Type B pancreatic cell (in vitro differentiated cells): ENCODE data around the gene RUBCN. TPM values are rescaled to one million over a fixed set of nuclear protein-coding genes. Genes with fewer than 3 reads are reported as not detected.
"Not testable (repeated sequence)": the region's sequence is repeated elsewhere in the genome, so short reads cannot be mapped to it uniquely, and the experiment has no call there.

ENCODE experiments used
- DNase-seq: peaks from one replicate; pipeline ENCODE4 v3.0.0; 2021; ENCODE audit warnings: mixed read lengths; ENCODE audit not compliant: unreplicated experiment; ENCODE audit errors: extremely low spot score
- H3K27ac Mint-ChIP-seq: 2 replicates; pipeline ENCODE4 v1.8.0; 2021; ENCODE audit warnings: mild to moderate bottlenecking, mixed read lengths
- H3K27me3 Mint-ChIP-seq: 2 replicates; pipeline ENCODE4 v1.8.0; 2021; ENCODE audit warnings: mixed read lengths
- H3K36me3 Mint-ChIP-seq: 2 replicates; pipeline ENCODE4 v1.8.0; 2021; ENCODE audit warnings: mixed read lengths
- H3K4me1 Mint-ChIP-seq: one replicate; pipeline ENCODE4 v1.8.0; 2021; ENCODE audit warnings: mixed read lengths; ENCODE audit not compliant: unreplicated experiment
- H3K4me3 Mint-ChIP-seq: 2 replicates; pipeline ENCODE4 v1.8.0; 2021; ENCODE audit warnings: mild to moderate bottlenecking, mixed read lengths
- H3K9me3 Mint-ChIP-seq: 2 replicates; pipeline ENCODE4 v1.8.0; 2021; ENCODE audit warnings: mixed read lengths
- total RNA-seq: library from RNA; stranded (reverse); gene quantifications from 2 replicates; pipeline ENCODE4 v1.2.1, GENCODE V29; 2021; ENCODE audit warnings: low replicate concordance

RUBCN gene
- total RNA-seq, 1 donor from 2014 or later, result 26.7 TPM

DNA sequence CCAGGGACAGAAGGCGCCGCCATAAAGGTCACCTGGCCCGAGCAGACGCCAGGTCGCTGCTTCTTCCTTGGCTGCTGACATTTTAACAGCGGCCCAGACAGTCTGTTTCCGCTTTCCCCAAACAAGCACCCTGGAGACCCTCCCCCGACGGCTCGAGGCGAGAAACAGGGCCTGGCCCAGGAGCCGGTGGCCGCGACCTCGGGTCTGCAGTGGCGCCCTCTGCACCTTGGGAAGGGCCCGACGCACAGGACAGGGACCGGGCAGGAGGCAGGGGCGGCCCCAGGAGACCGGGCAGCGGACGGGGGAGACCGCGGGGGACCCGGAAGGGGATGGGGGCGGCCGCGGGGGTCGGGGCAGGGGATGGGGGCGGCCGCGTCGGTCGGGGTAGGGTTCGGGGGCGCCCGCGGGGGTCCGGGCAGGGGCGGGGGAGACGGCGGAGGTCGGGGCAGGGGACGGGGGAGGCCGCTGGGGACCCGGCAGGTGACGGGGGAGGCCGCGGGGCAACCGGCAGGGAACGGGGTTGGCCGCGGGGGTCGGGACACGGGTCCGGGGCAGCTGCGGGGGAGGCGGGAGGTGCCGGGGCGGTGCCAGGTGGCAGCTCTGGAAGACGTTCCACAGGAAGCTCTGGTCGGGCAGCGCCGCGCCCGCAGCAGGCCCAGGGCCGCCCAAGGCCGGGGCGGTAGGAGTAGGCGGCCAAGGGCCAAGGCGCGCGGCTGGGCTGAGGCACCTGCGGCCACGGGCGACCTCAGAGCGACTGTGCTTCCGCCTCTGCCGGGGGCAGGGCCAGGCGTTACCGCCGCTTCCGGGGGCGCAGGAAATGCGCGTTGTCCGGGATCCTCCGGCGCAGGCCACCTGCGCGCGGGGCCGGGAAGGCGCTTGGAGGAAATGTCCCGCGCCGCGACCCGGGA is 82.4 kb downstream of the RUBCN start:
- not testable (repeated sequence) for H3K36me3 Mint-ChIP-seq, H3K4me1 Mint-ChIP-seq, H3K27me3 Mint-ChIP-seq, H3K27ac Mint-ChIP-seq, DNase-seq, H3K9me3 Mint-ChIP-seq, H3K4me3 Mint-ChIP-seq

DNA sequence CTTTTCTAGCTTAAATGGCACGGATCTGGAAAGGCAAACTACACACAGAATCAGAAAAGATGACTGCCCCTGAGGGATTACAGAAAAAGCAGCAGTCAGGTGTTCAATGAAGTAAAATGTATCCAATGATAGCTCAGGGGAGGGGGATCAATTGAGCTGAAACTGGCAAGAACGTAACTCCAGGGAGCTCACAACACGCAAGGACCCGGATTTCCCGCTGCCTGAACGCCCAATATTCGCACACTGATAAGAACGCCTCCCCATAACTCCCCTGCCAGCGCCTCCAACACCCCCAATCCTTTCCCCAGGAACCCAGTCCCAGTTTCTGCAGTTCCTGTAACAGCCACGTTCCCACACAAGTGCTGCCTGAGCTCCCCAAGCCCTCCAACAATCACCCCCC is 83.8 kb downstream of the RUBCN start:
- H3K4me3 Mint-ChIP-seq, H3K4me1 Mint-ChIP-seq, H3K27me3 Mint-ChIP-seq, H3K9me3 Mint-ChIP-seq, H3K36me3 Mint-ChIP-seq, DNase-seq, H3K27ac Mint-ChIP-seq: not testable (repeated sequence)

DNA sequence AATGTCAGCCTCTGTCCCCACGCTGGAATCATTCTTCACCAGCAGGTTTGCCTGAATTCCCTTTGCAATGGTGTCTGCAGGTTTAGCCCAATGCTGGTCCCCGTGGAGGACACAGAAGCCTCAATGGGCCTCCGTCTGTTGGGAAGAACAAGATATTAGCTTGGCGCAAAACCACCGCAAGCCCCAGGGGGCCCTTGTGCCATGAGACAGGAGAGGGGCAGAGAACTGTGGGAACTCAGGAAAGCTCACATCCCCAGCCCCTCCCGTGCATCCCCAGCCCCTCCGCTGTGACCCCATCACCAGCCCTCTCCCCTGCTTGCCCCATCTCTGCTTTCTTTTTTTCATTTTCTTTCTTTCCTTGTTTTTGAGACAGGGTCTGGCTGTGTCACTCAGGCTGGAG is 89.1 kb downstream of the RUBCN start:
- H3K4me3 Mint-ChIP-seq, H3K27me3 Mint-ChIP-seq, H3K36me3 Mint-ChIP-seq, DNase-seq, H3K27ac Mint-ChIP-seq, H3K9me3 Mint-ChIP-seq, H3K4me1 Mint-ChIP-seq: not testable (repeated sequence)

DNA sequence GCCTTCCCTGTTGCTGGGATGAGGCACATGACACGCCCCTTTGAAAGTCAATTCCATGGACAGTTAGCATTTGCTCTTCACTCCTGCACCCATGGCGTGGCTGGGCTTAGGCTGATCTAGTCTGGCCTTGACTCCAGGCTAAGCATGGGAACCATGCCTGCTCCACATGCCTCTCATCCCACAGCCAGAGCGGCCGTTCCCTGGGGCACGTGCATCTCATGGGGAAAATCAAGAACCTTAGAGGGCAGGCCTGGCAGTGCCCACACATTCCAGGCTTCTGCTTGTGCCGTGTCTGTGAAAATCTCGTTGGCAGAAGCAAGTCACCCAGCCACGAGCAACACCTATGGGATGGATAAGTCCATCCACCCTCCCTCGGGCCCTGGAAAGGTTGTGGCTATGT is 89.5 kb downstream of the RUBCN start:
- not testable (repeated sequence) for H3K27me3 Mint-ChIP-seq, H3K36me3 Mint-ChIP-seq, H3K27ac Mint-ChIP-seq, H3K4me1 Mint-ChIP-seq, DNase-seq, H3K9me3 Mint-ChIP-seq, H3K4me3 Mint-ChIP-seq

DNA sequence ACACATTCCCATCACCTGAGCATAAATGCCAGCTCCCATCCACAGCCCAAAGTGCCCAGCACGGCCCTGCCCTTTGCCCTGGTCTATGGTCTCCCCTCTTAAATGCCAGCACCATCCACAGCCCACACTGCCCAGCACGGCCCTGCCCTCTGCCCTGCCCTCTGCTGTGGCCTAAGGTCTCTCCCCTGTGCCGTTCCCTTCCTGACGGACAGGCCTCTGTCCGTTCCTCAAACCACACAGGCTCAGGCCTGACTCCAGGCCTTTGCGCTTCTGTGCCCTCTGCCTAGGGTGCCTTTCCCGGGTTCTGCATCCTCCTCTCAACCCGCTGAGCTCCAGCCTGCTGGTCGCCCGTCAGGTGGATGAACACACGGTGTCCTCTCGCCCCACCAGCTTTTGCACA is 90.4 kb downstream of the RUBCN start:
- H3K36me3 Mint-ChIP-seq, H3K9me3 Mint-ChIP-seq, H3K4me1 Mint-ChIP-seq, H3K27ac Mint-ChIP-seq, H3K4me3 Mint-ChIP-seq, DNase-seq, H3K27me3 Mint-ChIP-seq: not testable (repeated sequence)

DNA sequence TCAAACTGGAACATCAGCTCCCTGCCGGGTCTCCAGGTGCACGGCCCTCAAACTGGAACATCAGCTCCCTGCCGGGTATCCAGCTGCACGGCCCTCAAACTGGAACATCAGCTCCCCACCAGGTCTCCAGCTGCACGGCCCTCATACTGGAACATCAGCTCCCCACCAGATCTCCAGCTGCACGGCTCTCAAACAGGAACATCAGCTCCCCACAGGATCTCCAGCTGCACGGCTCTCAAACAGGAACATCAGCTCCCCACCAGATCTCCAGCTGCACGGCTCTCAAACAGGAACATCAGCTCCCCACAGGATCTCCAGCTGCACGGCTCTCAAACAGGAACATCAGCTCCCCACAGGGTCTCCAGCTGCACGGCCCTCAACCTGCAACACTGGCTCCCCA is 99.1 kb downstream of the RUBCN start:
- not testable (repeated sequence) for H3K27ac Mint-ChIP-seq, H3K4me3 Mint-ChIP-seq, H3K4me1 Mint-ChIP-seq, DNase-seq, H3K27me3 Mint-ChIP-seq, H3K9me3 Mint-ChIP-seq
- H3K36me3 Mint-ChIP-seq, result peaks cover 16% of the 10 kb centered on the region

DNA sequence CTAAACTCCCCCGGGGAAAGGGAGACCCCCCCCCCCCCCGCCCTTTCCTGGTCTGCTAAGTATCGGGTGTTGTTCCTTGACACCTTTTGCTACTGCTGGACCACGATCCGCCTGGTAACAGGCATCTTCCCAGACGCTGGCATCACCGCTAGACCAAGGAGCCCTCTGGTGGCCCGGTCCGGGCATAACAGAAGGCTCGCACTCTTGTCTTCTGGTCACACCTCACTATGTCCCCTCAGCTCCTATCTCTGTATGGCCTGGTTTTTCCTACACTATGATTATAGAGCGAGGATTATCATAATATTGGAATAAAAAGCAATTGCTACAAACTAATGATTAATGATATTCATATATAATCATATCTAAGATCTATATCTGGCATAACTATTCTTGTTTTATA is 104.7 kb downstream of the RUBCN start:
- not testable (repeated sequence) for H3K9me3 Mint-ChIP-seq, H3K27ac Mint-ChIP-seq

DNA sequence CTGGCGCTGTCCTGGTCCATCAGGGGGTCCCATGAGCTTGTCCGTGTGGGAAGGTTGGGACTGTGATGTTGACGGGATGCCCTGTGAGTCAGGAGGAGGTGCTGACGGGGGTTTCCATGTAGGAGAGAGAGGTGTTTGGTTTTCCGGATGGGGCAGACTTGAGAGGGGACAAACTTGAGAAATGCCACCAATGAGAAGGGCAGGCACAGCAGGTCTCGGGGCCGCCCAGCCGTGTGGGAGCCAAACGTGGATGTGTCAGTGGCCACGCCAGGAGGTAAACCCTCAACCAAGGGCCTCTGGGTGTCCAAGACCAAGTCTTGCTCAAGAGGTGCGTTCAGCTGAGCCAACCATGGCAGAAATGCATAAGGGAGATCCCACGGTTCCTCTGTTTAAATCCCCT is 105.9 kb downstream of the RUBCN start:
- H3K27me3 Mint-ChIP-seq, H3K9me3 Mint-ChIP-seq, H3K36me3 Mint-ChIP-seq, H3K4me3 Mint-ChIP-seq, DNase-seq, H3K4me1 Mint-ChIP-seq, H3K27ac Mint-ChIP-seq: not testable (repeated sequence)

More for the DNA sequence above, 104.7 kb downstream of the RUBCN start:
- not testable (repeated sequence) for H3K36me3 Mint-ChIP-seq, H3K4me1 Mint-ChIP-seq, H3K27me3 Mint-ChIP-seq, H3K4me3 Mint-ChIP-seq, DNase-seq

DNA sequence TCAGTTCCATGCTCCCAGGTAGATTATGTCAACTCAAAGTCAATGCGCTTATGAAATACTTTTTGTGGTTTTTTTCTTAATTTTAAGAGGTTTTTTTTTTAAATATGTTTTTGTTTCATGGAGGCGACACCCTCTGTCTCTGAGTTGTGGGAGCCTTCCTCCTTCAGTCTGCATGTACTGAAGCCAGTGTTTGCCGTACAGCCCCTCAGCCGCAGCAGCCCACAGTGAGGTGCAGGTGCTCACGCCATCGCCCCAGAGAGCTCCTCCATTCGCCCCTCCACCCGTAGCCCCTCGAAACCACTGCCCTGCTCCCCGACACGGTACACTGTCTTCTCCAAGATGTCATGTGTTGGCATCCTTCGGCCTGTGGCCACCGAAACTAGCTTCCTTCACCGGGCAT is 107.4 kb downstream of the RUBCN start:
- not testable (repeated sequence) for H3K4me1 Mint-ChIP-seq, DNase-seq, H3K27ac Mint-ChIP-seq, H3K4me3 Mint-ChIP-seq, H3K27me3 Mint-ChIP-seq, H3K36me3 Mint-ChIP-seq, H3K9me3 Mint-ChIP-seq

DNA sequence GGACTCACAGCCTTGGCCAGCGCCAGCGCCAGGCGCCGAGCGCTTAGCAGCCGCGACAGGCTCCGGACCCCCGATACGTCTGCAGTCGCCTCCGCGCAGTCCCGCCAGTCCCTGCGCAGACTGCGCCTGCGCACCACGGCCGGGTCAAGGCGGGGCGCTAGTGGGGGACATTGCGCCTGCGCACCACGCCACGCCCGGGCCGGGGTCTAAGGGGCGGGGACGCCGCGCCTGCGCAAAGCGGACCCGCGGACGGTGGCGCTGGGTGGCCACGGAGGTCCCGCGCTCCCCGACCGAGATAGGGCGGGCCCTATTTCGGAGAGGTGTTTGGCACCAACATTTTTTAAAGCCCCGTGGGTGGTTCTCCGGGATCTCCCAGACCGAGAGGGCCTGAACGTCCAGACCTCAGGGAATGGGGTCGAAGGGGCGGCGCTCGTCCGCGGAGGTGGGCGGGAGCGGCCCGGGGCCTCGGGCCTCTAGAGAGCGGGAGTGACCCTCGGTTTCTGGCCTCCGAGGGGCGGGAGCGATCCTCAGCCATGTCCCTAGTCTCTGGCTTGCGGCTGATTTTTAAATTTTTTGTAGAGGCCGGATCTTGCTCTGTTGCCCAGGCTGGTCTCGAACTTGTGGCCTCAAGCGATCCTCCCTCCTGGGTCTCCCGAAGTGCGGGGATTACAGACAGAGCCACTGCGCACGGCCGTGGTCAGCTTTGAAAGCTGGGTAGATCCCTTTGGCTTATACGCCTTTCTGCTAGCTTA is 108.8 kb downstream of the RUBCN start:
- H3K4me3 Mint-ChIP-seq, result peak overlapping the region; percentile 85
- H3K27me3 Mint-ChIP-seq, H3K36me3 Mint-ChIP-seq, H3K9me3 Mint-ChIP-seq, H3K4me1 Mint-ChIP-seq, H3K27ac Mint-ChIP-seq: not testable (repeated sequence)
- DNase-seq, result peak; percentile 98

DNA sequence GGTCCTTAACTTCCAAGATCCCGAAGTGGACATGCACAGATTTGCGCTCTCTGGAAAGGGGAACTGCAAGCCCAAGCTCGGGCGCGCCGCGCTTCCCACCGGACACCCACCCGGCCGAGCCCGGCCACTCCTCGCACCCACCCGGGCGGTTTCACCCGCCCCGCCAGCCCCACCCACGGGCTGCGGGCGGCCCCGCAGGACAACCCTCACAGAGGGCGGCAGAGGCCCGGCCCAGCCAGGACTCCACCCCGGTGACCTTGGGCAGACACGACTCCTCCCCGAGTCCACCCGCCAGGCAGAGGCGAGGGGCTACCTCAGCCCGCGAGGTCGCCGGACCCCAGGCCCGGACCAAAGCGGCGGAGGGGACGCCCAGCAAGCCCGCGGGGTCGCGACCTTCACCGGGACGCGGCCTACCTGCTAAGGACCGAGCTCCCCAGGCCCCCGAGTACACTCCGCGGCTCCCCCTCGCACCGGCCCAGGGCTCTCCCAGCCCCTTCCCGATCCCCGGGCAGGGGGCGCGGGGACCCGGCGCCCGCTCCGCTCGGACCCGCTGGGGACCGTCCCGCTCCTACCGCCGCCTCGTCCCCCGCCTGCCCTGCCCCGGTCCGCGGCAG is 109.4 kb downstream of the RUBCN start:
- H3K9me3 Mint-ChIP-seq, H3K4me1 Mint-ChIP-seq, DNase-seq, H3K27ac Mint-ChIP-seq, H3K27me3 Mint-ChIP-seq, H3K36me3 Mint-ChIP-seq: not testable (repeated sequence)
- H3K4me3 Mint-ChIP-seq, result peak overlapping the region; percentile 85

DNA sequence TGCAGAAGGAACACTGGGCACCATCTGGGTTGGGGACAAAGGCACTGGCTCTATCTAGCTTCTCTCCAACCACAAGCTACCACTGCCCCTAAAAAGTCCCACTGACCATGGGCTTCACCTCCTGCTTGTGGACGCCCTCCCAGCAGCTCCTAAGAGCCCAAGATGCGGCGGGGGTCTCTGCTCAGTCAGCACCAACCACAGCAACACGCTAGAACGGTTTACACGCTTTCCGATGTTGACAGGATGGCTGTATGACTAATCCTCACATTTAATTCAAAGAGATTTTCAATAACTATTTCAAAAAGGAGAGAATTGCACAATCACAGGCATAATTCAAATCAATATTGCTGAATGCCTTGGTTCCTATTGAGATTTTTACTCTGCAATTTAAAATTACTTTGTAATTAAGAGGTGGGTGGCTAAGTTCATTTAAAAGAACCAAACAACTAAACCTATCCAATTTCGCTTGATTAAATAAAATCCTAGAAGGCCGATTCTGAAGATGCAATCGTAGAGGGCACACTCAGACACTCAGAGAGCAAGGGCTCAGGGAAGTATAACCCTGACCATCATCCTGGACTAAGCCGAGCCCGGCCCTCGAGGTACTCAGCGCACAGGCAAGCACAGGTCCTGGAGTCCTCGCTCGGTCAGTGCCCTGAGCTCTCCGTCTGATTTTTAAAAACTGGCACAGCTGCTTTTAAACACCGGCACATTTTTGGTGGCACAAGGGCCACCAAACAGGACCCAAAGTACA is 110.1 kb downstream of the RUBCN start:
- not testable (repeated sequence) for H3K4me1 Mint-ChIP-seq, H3K9me3 Mint-ChIP-seq, H3K27ac Mint-ChIP-seq, H3K36me3 Mint-ChIP-seq, DNase-seq, H3K27me3 Mint-ChIP-seq
- peak overlapping the region; percentile 84 for H3K4me3 Mint-ChIP-seq

DNA sequence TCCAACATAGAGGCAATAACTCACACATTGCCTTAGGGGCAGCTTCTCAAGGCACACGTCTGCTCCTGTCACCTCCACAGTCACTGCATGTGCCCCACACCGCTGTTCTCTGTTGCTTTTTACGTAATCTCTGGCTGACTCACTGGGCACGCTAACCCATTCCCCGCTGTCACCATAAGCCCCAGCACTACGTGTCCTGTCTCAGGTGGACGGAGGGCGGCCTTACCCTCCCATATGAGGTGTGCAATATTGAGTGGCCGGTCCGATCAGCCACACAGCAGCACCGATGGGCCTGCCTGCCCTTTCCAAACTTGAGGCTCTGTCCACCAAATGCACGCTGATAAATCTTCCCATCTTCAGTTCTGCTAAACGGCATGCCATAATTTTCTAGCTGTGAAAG is 115.2 kb downstream of the RUBCN start:
- H3K4me1 Mint-ChIP-seq, H3K27ac Mint-ChIP-seq: not testable (repeated sequence)
- peaks cover 30% of the 10 kb centered on the region for H3K36me3 Mint-ChIP-seq

More for the DNA sequence above, 115.2 kb downstream of the RUBCN start:
- not testable (repeated sequence) for H3K27me3 Mint-ChIP-seq, DNase-seq, H3K9me3 Mint-ChIP-seq, H3K4me3 Mint-ChIP-seq
